Stomach (tissue), 9 donors: ENCODE data around the gene NAALADL2. TPM values are rescaled to one million over a fixed set of nuclear protein-coding genes. Genes with fewer than 3 reads are reported as not detected.
A peak's percentile ranks its signal among the peaks of the same experiment; 100 is the strongest.

Experiments
- DNase-seq, 2 donors: peaks; one replicate each; pipeline versions ENCODE4 v3.0.0 to v3.0.0-alpha.2; 2013 to 2019
- H3K27ac ChIP-seq, 5 donors: fragments of 200-600 bp in 4 of 5; sonication (generic) in 4 of 5; one replicate each; pipeline ENCODE4 v1.5.1; 2013 to 2019; ENCODE audit warnings: mild to moderate bottlenecking in 1 of 5, moderate library complexity in 1 of 5
- H3K27me3 ChIP-seq, 3 donors: fragments of 200-600 bp; sonication (generic); one replicate each; pipeline ENCODE4 v1.5.1; 2017 to 2019; ENCODE audit warnings: mixed run types in 1 of 3
- H3K36me3 ChIP-seq, 4 donors: fragments of 200-600 bp; sonication (generic); 1 replicate in 3 of 4; 2 replicates in 1 of 4; pipeline ENCODE4 v1.5.1; 2016 to 2019
- H3K4me1 ChIP-seq, 4 donors: fragments of 200-600 bp; sonication (generic); one replicate each; pipeline ENCODE4 v1.5.1; 2016 to 2019
- H3K4me3 ChIP-seq, 4 donors: fragments of 200-600 bp; sonication (generic) in 3 of 4; one replicate each; pipeline ENCODE4 v1.5.1; 2016 to 2019; ENCODE audit warnings: mild to moderate bottlenecking in 1 of 4
- H3K9me3 ChIP-seq, 4 donors: fragments of 200-600 bp; sonication (generic); one replicate each; pipeline ENCODE4 v1.5.1; 2016 to 2019
- EP300 ChIP-seq: sonication (generic); formaldehyde crosslinking; IDR thresholded peaks from one replicate; pipeline ENCODE4 v1.6.1; 2017; ENCODE audit warnings: antibody characterized with exemption
- POLR2A ChIP-seq, 4 donors: fragments of 450-650 bp; IDR thresholded peaks; one replicate each; pipeline ENCODE4 v1.6.1; 2016; ENCODE audit warnings: antibody characterized with exemption in 4 of 4, control low read depth in 2 of 4, mild to moderate bottlenecking in 1 of 4, moderate library complexity in 1 of 4
- POLR2AphosphoS5 ChIP-seq, 3 donors: sonication (generic); formaldehyde crosslinking; IDR thresholded peaks; one replicate each; pipeline ENCODE4 v1.6.1; 2016; ENCODE audit warnings: antibody characterized with exemption in 3 of 3
- WGBS, 5 donors: extraction: QIAGEN DNeasy Blood & Tissue Kit in 3 of 5; methylation state at CpG; one replicate each; pipeline versions ENCODE4 v1.1.5 to v1.1.7; 2013 to 2018; 5-methylcytosine and 5-hydroxymethylcytosine counted together
- intact Hi-C: fragments of 100-400 bp; cut with DNase I; formaldehyde crosslinking; loops from one replicate; pipeline ENCODE4 v1.15.1; 2023; ENCODE audit warnings: low total_unique reads
- polyA plus RNA-seq, 3 donors: library from polyadenylated mRNA; stranded (reverse); fragments of 200-250 nt; gene quantifications; one replicate each; pipeline ENCODE4 v1.2.3, GENCODE V29; 2013
- total RNA-seq, 5 donors: library from RNA; depleted of rRNA; stranded (reverse); fragments of >200 nt; gene quantifications; one replicate each; pipeline versions ENCODE4 v1.1.0 to v1.2.3, GENCODE V29; 2014 to 2016
- TF ChIP-seq, protein P1 (sequence below), 7 experiments: fragments of 450-650 bp in 4 of 7; fragments of 200-600 bp in 3 of 7; sonication (generic) in 3 of 7; IDR thresholded peaks; one replicate each; pipeline ENCODE4 v1.5.1; 2016 to 2019; ENCODE audit warnings: antibody characterized with exemption in 7 of 7, control low read depth in 2 of 7, mild to moderate bottlenecking in 1 of 7
- donor health status: healthy with polysubstance abuse.
- donor health status: Bipolar disorder and iron deficiency.
- donor health status: healthy.

Gene NAALADL2
- total and polyA plus RNA-seq, 8 donors: 0.58 to 43.7 (median 5.4) TPM

DNA sequence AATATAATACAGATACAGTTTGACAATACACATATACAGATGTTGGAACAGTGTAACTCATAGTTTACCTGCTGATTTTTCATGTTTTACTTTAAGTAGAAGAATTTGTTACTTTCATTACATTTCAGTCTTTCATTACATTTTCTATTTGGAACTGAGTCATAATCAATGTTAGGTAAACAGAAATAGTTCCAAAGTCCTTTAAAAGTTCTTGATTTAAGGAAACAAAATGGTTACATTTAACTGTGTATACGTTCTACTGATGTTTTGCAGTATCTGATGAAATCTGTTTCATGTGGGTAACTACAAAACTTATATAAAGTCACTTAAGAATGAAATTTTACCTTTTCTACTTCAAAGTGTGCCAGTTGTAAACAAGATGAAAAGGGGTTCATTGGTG lies 721.2 kb downstream of the NAALADL2 start:
- DNase-seq: no peak
- intact Hi-C loops: no loop called here
- Histone ChIP-seq H3K4me1 (no peaks in the 10 kb centered on the region), H3K27ac (no peak overlapping the region), H3K27me3 (no peaks in the 10 kb centered on the region), H3K9me3 (no peaks in the 10 kb centered on the region), H3K36me3 (no peaks in the 10 kb centered on the region), H3K4me3 (no peak overlapping the region)
- TF ChIP-seq, protein P1, sequence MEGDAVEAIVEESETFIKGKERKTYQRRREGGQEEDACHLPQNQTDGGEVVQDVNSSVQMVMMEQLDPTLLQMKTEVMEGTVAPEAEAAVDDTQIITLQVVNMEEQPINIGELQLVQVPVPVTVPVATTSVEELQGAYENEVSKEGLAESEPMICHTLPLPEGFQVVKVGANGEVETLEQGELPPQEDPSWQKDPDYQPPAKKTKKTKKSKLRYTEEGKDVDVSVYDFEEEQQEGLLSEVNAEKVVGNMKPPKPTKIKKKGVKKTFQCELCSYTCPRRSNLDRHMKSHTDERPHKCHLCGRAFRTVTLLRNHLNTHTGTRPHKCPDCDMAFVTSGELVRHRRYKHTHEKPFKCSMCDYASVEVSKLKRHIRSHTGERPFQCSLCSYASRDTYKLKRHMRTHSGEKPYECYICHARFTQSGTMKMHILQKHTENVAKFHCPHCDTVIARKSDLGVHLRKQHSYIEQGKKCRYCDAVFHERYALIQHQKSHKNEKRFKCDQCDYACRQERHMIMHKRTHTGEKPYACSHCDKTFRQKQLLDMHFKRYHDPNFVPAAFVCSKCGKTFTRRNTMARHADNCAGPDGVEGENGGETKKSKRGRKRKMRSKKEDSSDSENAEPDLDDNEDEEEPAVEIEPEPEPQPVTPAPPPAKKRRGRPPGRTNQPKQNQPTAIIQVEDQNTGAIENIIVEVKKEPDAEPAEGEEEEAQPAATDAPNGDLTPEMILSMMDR (IDR thresholded peaks at IDR 0.05): no peak
- TF ChIP-seq EP300 (no peak), POLR2AphosphoS5 (IDR thresholded peaks at IDR 0.05) (no peak), POLR2A (IDR thresholded peaks at IDR 0.05) (no peak)
- WGBS, 5 donors: 29 to 57% (median 36%) methylated on average over 1 of the region's 1 CpG

DNA sequence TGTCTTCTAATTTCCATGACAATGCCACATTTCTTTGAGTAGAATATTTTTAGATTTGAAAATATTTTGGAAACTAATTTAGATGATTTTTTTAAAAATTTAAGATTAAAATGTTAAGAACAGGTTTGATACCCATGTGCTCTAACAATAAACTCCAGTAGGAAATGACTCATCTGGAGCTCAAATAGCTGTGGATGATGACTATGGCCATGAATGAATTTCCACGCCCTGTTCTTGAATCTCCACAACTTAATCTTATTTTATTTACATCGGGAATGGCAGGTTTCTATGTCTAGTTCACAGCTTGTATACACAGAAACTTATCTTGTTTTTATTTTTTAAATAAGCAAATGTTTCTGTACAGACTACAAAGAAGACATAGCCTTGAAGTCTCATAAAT lies 726.8 kb downstream of the NAALADL2 start:
- TF ChIP-seq POLR2A (IDR thresholded peaks at IDR 0.05): no peak
- TF ChIP-seq, protein P1 (IDR thresholded peaks at IDR 0.05): no peak
- TF ChIP-seq POLR2AphosphoS5 (IDR thresholded peaks at IDR 0.05): no peak
- TF ChIP-seq EP300: no peak
- Histone ChIP-seq H3K9me3 (no peaks in the 10 kb centered on the region), H3K27me3 (no peaks in the 10 kb centered on the region), H3K36me3 (no peaks in the 10 kb centered on the region), H3K4me3 (no peak overlapping the region), H3K4me1 (no peaks in the 10 kb centered on the region), H3K27ac (no peak overlapping the region)
- 67 to 77% (median 76%) methylated on average over 2 of the region's 2 CpGs for WGBS, 5 donors
- intact Hi-C loops: no loop called here
- no peak for DNase-seq

DNA sequence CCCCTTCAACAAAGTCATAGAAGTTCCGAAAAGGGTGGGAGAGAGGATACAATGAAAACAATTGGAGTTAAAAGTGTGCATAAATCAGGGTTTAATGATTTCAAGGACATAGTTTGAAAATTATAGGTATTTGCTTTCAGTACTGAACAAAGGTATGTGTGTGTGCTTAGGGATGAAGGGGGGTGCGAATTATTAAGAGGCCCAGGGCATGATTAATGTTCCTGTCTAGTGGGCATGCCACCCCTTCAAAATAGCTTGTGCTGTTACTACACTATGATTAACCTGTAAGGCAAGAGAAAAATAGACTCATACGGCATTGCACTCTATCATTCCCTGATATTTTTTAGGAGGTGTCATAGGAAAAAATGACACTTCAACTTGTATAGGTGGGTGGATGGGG lies 731.6 kb downstream of the NAALADL2 start:
- Histone ChIP-seq H3K27me3 (no peaks in the 10 kb centered on the region), H3K9me3 (peaks cover 0 to 12% (median 8%) of the 10 kb centered on the region in 4 donors), H3K4me3 (no peak overlapping the region), H3K4me1 (no peaks in the 10 kb centered on the region), H3K27ac (no peak overlapping the region), H3K36me3 (no peaks in the 10 kb centered on the region)
- 78 to 86% (median 83%) methylated on average over 3 of the region's 3 CpGs for WGBS, 5 donors
- TF ChIP-seq POLR2AphosphoS5 (IDR thresholded peaks at IDR 0.05): no peak
- no peak for TF ChIP-seq POLR2A (IDR thresholded peaks at IDR 0.05)
- TF ChIP-seq EP300: no peak
- TF ChIP-seq, protein P1 (IDR thresholded peaks at IDR 0.05): no peak
- peak in 1 of 2 donors; percentile 28 for DNase-seq
- intact Hi-C loops: no loop called here

DNA sequence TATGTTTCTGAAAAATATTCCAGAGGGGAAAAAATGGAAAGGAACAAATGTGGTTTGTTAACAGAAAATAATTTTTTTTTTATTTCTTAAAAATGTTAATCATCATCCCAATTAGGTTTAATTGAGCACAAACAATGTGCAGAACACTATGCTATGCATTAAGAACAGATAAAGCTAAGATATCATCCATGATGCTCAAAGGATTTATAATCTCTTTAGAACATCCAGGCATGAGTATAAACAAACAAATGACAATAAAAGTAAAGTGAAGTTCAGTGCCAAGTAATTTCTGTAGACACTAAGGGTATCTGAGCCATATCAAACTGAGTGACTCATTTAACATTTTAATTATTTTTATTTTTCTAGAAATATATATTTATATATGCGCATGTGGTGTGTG lies 732.2 kb downstream of the NAALADL2 start:
- Histone ChIP-seq H3K9me3 (peaks cover 0 to 12% (median 8%) of the 10 kb centered on the region in 4 donors), H3K36me3 (no peaks in the 10 kb centered on the region), H3K27ac (no peak overlapping the region), H3K4me3 (no peak overlapping the region), H3K4me1 (no peaks in the 10 kb centered on the region), H3K27me3 (no peaks in the 10 kb centered on the region)
- intact Hi-C loops: no loop called here
- TF ChIP-seq POLR2A (IDR thresholded peaks at IDR 0.05) (no peak), EP300 (no peak), POLR2AphosphoS5 (IDR thresholded peaks at IDR 0.05) (no peak)
- TF ChIP-seq, protein P1 (IDR thresholded peaks at IDR 0.05): no peak
- no peak for DNase-seq
- WGBS, 5 donors: 91 to 100% (median 95%) methylated on average over 1 of the region's 1 CpG
